SK-N-MC (cell line): ENCODE measurements around the gene SLC38A11.

Experiments
- EZH2 ChIP-seq: fragments of 200-600 bp; sonication (generic); IDR thresholded peaks from one replicate; pipeline ENCODE4 v1.6.1; 2017; ENCODE audit warnings: antibody characterized with exemption
- FOXP2 ChIP-seq: optimal IDR thresholded peaks from 2 replicates; pipeline ENCODE3; 2011; ENCODE audit warnings: mild to moderate bottlenecking, moderate library complexity; ENCODE audit not compliant: insufficient read depth; ENCODE audit errors: extremely low read length, control extremely low read depth
- POLR2AphosphoS5 ChIP-seq: IDR thresholded peaks from 2 replicates; pipeline ENCODE4 v1.6.1; 2012; ENCODE audit warnings: mild to moderate bottlenecking, low read depth, low read length, borderline replicate concordance

DNA sequence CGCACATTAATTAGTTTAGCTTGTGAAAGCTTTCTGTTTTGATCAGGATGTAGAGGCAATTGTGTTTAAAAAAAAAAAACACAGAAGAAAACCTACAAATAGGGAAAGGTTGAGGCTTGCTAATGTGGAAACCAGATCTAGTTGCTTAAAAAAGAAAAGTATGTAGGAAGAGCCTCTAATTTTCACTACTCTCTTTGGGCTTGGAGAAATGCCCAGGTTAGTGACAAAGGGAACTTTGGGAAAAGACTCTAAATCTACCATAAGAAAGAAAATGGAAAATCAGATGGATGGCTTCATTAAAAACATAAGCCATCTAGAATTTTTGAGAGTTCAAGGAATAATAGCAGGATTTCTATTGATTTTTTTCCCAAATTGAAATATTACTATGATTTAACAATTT lies 47.3 kb upstream of the SLC38A11 start:
- TF ChIP-seq EZH2, result no peak
- TF ChIP-seq POLR2AphosphoS5, result no peak
- TF ChIP-seq FOXP2, result no peak
